GM18868 (cell line): ENCODE results near the gene FGD3.
"Not testable (repeated sequence)": the region's sequence is repeated elsewhere in the genome, so short reads cannot be mapped to it uniquely, and the experiment has no call there.

Experiments used
- ATAC-seq: cut with Tn5 transposase; IDR thresholded peaks from one replicate; pipeline ENCODE4 v1.9.1; 2021; ENCODE audit warnings: mild to moderate bottlenecking, moderate library complexity; ENCODE audit not compliant: unreplicated experiment

Gene FGD3

DNA sequence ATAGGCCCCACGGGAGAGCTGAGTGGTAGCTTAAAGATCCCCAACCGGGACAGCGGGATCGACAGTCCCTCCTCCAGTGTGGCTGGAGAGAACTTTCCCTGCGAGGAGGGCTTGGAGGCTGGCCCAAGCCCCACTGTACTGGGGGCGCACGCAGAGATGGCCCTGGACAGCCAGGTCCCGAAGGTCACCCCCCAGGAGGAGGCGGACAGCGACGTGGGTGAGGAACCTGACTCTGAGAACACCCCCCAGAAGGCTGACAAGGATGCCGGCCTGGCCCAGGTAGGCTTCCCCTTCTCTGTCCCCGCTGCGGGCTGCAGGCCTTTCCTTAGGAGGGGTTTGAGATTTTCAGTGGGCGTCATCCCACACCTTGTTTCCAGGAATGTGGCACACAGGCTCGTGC is 29.1 kb downstream of the FGD3 start:
- ATAC-seq, result no peak

DNA sequence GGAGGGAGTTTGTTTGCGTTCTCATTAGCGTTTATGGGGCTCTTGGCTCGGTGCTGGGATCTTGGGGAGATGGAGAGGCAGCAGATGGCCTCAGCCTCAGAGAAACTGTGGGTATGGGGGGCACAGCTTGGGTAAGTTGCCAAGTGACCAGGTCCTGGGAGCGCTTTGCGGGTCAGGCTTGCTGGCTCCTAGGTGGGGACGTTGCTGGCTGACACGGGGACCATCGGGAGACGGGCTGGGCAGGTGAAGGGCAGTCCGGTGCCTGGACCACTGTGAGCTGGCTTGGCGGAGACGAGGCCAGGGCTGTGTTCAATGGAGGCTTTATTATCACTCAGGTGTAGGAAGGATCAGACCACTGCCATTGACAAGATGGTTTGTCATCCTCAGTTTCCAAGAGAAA is 30.0 kb downstream of the FGD3 start:
- ATAC-seq, result no peak

DNA sequence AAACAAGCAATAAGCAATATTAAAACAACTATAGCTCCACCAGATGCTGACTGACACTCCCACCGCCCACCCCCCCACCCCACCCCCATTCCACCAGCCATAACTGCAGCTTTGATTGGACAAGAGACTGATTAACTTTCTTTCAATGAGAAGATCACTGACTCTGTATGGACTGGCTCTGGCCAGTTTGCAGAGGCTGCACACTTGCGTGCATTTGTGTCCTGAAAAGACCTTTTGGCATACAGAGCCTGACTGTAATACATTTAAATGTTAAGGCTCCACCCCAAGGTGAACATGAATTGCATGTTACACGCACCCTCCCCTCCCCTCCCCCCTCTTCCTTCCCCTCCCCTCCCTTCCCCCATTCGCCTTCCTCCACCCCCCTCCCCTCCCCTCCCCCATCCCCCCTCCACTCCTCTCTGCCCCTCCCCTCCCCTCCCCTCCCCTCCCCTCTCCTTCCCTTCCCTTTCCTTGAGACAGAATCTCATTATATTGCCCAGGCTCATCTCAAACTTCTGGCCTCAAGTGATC is 31.1 kb downstream of the FGD3 start:
- no peak for ATAC-seq

DNA sequence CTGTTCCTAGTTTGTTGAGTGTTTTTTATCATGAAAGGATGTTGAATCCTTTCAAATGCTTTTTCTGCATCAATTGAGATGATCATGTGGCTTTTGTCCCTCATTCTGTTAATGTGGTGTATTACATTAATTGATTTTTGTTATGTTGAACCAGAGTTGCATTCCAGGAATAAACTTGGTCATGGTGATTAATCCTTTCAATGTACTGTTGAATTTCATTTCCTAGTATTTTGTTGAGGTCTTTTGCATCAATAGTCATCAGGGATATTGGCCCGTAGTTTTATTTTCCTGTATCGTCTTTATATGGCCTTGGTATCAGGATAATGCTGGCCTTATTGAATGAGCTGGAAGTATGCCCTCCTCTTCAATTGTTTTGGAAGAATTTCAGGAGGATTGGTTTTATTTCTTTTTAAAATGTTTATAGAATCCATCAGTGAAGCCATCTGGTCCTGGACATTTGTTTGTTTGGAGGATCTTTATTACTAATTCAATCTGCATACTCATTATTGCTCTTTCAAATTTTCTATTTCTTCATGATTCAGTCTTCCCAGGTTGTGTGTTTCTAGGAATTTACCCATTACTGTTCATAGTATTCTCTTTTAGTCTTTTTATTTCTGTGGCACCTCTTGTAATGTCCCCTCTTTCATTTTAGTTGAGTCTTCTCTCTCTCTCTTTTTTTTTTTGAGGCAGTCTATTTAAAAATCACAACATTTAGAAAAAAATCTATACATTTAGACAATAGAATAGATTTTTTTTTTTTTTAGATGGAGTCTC is 32.1 kb downstream of the FGD3 start:
- ATAC-seq, result no peak

DNA sequence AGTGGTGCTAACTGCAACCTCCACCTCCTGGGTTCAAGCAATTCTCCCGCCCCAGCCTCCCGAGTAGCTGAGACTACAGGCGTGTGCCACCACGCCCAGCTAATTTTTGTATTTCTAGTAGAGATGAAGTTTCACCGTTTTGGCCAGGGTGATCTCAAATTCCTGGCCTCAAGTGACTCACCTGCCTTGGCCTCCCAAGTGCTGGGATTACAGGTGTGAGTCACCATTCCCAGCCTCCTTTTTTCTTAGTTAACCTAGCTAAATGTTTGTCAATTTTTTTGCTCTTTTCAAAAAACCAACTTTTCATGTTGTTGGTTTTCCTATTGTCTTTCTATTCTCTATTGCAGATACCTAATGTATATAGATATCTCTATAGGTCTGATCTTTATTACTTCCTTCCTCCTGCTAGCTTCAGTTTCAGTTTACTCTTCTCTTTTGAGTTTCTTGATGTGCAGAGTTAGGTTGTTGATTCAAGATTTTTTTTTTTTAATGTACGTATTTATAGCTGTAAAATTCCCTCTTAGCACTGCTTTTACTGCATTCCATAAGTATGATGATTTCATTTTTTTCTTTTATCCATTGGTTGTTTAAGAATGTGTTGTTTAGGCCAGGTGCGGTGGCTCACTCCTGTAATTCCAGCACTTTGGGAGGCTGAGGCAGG is 32.9 kb downstream of the FGD3 start:
- ATAC-seq, result no peak

DNA sequence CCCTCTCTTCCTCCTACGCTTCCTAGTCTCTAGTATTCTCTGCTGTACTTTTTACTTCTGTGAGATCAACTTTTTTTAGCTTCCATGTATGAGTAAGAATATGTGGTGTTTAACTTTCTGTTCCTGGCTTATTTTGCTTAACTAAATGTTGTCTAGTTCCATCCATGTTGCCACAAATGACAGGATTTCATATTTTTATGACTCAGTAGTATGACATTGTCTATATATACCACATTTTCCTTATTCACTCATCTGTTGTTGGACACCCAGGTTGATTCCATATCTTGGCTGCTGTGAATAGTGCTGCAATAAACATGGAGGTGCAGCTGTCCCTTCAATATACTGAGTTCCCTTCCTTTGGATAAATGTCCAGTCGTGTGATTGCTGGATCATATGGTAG is 34.8 kb downstream of the FGD3 start:
- no peak for ATAC-seq

DNA sequence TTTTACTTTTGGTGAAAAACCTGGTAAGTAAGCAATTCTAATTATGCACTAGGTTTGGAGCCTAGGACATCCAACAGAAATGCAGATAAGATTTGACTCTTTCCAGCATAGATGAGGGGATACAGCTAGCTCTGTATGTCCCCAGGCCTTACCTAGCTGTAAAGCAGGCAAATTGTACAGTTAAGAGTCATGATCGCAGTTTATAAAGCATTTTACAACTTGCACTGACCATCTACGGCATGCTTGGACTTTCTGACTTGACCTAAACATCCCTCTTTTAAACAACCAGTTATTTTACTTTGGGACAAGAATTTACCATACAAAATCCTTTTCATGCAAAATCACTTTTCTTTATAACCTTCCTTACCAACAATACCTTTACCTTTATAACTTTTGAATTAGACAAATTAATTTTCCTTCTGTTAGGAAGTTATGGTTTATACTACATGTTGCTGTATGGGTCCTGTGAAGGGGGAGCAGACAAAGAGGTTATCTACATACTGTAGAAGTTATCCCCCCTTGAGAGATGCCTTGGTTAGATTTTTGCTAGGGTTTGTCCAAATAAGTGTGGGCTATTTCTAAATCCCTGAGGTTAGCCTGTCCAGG is 36.8 kb downstream of the FGD3 start:
- ATAC-seq, result no peak

DNA sequence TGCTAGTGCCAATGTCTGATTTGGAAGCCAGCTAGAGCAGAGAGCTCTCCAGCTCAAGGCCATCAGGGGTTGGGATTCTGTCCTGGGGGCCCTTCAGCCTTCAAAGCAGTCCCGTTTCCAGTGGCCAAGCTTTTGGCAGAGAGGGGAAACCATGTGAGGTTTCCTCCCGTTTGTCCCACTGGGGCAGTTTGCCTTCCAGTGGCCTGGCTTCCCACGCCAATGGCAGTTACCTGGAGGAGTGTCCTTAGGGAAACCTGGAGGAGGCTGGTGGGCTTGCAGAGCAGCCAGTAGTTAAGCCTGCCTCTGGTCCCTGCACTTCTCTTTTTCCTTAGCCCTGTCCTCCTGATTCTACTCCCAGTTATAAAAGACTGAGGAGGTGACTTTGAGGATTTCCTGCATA is 37.7 kb downstream of the FGD3 start:
- no peak for ATAC-seq

DNA sequence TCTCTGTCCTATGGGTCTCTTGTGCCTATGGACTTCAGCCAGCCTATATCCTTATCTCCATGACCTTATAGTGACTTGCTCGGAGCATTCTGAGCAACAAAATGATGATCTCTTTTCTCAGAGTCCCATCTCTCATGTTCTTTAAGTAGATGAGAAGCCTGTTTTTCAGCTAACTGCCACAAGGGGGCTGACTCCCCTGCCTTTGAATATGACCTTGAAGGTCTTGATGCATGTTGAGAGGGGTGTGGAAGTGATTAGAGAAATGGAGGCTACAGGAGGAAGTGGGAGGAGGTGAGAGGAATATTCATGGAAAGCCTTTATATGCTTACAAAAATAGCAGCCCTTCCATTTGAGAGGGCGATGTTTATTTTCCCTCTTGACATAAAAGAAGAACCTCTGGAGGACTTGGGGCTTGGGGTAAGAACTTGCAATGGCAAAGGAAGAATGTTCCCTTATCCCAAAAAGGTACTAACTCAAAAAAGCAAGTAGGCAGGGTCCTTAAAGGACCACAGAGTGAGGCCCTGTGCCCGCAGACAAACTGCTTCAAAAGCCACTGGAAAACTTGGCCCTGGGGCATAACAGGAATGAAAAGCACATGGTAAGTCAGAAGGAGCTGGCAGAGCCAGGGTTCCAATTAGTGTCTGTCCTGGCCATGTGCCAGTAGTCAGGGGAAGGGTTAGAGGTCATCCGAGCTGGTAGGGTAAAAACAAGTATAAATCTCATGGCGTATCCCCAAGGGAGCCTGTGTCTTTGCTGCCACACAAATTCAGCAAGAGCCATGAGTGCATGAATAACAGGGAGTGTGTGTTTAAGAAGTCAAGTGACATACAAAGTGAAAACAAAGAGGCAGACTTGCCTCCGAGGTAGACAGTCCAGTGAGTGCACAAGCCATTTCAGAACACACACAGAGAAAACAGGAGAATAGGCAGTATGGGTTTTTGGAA is 39.1 kb downstream of the FGD3 start:
- no peak for ATAC-seq

DNA sequence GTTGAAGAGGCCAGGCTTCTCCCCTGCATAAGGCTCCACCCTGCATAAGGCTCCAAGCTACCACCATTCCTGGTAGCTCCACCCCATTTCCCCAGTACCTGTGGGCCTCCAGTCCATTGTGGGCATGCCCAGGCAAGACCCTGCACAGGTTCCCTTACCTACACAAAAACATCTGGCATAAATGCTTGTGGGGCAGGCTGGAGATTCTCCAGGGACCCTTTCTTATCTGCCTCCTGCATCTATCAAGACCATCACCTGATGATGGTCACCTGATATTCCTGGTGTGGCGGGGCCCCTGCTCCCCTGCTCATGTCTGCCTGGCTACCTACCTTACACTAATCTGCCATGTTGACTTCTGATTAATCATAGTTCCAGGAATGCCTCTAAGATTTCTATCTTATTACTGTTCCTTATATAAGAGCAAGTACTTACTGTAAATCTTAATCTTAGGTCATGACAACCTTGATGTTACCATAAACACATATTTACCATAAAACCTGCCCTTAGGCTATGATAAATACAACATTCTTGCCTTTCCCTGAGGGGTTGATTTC is 41.0 kb downstream of the FGD3 start:
- ATAC-seq, result no peak

DNA sequence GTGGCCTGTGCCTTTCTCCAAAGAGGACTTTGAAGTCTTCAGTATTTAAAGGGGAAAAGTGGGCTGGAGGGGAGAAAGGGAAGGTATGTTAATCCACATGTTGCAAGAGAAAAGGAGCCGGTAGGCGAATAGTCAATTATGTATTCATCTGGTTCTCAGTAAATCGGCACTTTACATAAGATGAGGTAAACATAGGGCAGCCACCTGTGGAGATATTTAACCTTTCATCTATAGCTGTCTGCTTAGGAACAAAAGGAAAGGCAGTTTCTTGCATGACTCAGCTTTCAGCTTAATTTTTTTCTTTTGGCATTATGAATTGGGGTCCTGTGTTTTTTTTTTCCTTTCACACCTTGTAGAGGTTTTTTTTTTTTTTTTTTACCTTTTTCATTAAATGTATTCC is 42.2 kb downstream of the FGD3 start:
- no peak for ATAC-seq

DNA sequence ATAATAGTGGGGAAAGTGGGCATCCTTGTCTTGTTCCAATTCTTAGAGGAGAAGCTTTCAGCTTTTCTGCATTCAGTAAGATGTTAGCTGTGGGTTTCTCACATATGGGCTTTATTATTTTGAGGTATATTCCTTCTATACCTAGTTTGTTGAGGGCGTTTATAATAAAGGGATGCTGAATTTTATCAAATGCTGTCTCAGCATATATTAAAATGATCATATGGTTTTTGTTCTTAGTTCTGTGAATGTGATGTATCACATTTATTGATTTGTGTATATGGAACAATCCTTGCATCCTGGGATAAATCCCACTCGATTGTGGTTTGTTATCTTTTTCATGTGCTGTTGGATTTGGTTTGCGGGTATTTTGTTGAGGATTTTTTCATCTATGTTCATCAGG is 43.1 kb downstream of the FGD3 start:
- ATAC-seq, result no peak

DNA sequence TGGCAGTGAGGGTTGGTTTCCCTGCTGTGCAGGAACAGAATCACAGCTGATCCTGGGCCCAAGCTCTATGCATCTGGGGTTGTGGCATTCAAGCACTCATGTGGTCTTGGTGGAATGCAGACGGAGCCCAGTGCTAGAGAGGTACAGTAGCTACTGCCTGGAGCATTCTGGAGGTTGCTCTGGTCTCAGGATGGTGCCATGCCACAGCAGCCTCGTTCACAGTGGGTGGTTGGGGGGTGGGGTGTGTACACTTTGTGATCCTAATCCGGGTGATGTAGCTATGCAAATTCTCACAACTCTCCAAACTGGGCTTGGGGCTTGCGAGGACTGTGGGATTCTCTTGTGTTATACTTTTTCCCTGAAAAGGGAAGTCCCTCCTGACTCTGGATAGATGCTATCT is 45.2 kb downstream of the FGD3 start:
- ATAC-seq, result no peak

DNA sequence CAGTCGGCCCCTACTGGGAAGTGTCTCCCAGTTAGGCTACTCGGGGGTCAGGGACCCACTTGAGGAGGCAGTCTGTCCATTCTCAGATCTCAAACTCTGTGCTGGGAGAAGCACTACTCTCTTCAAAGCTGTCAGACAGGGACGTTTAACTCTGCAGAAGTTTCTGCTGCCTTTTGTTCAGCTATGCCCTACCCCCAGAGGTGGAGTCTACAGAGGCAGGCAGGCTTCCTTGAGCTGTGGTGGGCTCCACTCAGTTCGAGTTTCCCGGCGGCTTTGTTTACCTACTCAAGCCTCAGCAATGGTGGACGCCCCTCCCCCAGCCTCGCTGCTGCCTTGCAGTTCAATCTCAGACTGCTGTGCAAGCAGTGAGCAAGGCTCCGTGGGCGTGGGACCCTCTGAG is 51.5 kb downstream of the FGD3 start:
- not testable (repeated sequence) for ATAC-seq

DNA sequence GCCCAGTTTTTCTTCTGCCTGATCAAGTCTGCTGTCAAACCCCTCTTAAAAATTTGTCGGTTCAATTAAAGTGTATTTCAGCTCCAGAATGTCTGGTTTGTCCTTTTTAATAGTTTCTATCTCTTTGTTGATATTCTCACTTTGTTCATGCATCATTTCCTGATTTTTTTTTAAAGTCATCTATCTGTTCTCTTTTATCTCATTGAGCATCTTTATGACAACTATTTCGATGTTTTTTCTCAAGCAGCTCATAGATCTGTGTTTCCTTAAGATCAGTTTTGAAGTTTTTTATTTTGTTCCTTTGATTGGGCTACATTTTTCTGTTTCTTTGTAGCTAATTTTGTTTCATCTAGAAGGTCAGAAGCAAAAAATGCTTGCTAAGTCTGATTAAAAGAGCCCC is 53.7 kb downstream of the FGD3 start:
- no peak for ATAC-seq

DNA sequence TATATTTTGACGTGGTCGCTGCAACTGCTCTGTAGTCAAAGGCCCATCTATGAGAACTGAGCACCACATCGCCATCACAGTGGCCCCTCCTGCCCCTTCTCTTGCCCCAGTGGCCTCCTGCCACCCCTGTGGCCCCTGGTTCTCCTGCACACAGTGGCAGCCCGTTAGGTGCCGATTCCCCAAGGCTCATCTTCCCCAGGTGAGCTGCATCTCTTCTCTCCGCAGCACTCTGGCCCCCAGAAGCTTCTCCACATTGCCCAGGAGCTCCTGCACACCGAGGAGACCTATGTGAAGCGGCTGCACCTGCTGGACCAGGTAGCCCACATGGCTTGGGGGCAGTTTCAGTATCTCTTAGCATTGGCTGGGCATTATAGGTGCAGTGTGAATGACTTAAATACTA is 55.4 kb downstream of the FGD3 start:
- ATAC-seq, result no peak

DNA sequence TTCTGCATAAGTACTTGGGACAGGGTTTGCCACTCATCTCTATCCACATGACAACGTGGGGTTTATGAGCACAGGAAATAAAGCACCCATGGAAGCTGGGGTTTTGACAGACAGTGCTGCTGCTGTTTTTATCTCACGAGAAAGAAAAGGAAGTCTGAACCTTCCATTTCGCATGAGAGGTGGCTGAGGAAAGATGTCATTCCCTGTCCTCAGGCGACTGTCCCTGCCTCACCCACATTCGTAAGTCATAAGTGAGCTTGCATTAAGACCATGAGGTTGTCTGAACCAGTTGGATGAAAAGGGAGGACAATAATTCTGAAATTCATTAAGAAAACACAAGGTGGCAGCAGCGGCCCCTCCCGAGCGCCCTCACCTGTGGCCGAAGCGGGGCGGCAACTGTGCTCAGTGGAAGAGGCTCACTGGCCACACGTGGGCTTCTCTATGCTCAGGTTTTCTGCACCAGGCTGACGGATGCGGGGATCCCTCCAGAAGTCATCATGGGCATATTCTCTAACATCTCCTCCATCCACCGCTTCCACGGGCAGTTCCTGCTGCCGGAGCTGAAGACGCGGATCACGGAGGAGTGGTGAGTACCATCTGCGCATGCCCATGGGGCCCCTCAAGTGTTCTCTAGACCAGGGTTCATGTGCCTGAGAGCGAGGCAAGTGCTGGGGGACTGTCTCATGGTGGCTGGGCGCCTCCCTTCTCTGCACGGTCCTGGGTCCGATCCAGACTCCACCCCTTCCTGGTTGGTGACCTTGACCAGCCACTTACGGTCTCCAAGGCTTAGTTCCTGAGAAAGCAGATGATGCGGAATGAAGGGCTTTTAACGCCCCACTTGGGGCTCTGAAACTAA is 56.5 kb downstream of the FGD3 start:
- ATAC-seq, result peak; percentile 63

DNA sequence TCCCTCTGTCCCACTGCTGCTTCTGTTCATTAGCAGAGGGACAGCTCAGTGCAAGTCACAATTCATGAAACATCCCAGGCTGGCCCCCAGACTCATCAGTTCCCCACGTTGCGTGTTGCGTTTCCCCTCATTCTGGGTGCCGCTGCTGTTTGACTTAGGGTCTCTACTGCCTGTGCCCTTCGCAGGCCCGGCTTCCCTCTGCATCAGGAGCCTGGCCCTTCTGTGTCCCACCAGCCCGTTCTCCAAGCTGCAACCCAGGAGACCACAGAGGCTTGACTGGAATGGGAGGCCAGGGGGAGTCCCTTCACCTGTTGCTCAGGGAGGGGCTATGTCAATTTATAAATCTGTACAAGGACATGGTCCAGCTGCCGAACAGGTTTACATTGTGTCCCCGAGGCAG is 57.2 kb downstream of the FGD3 start:
- no peak for ATAC-seq

DNA sequence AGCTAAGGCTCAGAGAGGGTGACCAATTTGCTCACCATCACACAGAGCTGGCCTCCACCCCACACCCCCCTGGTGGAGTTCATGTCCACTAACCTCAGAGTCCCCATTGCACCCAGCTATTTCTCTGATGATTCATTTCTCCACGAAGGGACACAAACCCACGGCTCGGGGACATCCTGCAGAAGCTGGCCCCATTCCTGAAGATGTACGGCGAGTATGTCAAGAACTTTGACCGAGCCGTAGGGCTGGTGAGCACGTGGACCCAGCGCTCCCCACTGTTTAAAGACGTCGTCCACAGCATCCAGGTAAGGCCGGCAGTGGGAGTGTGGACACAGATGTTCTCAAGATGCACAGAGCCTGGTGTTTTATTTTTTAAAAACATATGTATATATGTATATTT is 58.6 kb downstream of the FGD3 start:
- no peak for ATAC-seq
